Kidney capillary endothelial cell (primary cell): Measurements from ENCODE around the gene REEP6.
"Not testable (repeated sequence)": the region's sequence is repeated elsewhere in the genome, so short reads cannot be mapped to it uniquely, and the experiment has no call there.

Experiments
- DNase-seq: peaks from one replicate; pipeline ENCODE4 v3.0.0-alpha.2; 2018; ENCODE audit warnings: low spot score

REEP6 gene

DNA sequence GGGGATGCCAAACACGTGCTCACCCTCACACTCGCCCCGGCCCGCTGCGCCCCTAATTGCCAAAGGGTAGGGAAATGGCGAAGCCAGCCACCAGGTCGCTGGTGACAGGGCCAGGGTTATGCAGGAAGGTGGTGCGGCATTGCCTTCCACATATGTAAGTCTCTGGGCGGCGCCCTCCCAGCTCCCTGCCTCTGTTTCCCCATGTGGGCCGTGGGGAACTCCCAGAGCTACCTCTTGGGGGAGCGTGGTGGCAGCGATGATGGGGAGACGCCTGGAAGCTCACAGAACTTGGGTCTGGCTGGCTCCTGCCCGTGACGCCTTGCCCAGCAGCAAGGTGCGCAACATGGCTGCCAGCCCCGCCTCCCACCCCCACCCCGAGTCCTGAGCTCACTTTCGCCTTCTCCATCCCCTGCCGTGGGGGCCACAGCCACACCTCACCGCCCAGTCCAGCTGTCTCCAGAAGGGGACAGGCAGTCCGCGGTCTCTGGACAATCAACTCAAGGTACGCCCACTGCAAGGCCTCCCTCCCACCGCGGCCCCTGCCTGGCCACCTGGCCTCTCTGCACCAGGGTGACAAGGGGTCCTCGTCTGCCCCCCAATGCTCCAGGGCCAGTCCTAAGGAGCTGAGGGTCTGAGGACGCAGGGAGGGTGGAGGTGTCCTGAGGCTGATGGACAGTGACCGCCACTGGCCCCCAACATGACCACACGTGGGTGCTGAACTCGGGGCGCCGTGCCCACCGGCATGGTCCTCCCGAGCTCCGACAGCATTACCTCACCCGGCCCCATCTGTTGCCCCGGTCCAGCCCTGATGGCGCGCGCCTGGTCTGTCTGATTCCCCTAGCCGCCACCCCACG lies 18.5 kb upstream of the REEP6 start:
- no peak for DNase-seq

DNA sequence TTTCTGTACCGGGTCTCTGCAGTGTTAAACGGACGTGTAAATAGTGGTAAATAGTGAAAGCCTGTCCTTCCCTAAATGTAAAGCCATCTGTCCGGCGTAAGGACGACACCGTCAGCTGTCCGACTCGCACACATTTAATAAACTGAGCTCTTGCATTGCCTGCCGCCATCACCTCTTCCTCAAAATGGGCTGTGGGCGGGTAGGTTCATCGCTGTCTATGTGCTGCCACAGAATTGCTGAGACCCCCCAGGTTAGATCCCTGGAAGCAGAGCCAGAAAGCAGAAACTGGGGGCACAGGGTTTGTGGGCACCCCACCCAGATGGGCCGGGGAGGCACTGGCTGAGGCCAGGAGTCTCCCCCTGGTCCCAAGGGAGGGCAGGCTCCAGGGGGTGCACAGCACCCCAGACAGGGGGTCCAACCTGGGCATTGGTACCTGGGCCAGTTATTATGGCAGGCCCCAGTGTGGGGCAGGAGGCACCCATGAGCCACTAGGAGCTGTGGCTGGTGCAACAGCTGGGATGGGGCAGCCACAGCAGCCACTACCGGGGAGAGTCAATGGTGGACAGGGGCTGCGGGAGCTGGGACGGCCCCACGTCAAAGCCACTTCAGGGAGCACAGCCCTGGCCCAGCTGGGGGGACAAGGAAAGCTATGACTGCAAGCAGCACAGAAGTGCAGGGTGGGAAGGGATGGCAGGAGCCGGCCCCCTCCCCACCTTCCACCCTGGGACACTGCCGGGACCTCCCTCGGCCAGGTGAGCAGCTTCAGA lies 17.7 kb upstream of the REEP6 start:
- no peak for DNase-seq

DNA sequence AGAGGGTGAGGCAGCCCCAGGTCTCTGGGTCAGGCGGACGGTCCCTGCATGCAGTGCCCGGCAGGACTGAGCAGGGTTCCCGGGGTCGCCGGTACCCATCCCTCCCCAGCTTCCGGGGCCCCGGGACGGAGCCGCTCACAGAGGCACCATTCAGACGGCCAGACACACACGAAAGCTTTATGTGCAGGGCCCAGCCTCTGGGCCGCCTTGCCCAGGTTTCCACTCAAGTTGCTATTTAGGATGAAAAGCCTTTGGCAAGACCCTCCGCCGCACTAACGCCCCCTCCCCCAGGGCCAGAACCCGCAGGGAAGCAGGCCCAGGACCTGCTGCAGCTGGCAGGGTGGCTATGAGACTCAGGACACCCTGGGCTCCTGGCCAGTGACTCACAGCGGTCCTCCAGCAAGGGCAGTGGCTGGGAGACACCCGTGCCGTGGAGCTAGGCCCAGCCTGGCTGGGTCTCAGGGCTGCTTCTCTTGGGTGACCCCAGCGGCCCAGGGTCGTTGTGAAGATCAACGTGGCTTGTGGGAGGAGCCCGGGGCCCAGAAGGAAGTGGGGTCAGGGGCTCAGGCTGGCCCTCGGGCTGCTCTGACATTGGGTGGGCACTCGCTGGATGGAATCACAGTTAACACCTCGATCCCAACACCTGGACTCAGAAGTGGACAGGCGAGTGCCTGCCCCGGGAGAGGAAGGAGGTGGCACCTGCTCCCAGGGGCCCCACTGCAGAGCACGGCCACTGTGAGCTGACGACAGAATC lies 16.8 kb upstream of the REEP6 start:
- DNase-seq, result no peak

DNA sequence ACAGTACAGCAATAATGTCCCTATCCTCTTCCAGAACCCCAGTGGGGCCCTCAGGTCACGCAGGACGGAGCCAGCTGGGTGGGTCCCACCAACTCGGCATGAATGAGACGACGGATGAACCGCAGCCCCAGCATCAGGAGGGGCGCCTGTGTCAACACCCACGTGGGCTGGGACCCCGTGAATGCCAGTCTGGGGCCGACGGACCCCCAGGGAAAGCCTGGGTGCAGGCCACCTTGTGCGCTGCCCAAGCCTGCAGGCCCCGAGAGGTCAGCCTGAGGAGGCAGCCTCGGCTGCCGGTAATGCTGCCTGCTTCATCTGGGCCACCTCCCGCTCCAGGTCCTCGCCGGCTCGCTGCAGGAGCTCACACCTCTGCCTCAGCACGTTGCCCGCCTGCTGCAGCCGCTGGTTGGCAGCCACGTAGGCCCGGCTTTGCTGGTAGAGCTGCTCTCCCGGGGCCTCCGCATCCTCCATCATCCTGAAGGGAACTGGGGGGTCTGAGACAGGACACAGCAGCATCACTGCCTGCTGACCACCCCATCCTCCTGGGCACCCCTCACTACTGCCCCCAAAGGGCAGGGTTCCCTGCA lies 16.1 kb upstream of the REEP6 start:
- no peak for DNase-seq

DNA sequence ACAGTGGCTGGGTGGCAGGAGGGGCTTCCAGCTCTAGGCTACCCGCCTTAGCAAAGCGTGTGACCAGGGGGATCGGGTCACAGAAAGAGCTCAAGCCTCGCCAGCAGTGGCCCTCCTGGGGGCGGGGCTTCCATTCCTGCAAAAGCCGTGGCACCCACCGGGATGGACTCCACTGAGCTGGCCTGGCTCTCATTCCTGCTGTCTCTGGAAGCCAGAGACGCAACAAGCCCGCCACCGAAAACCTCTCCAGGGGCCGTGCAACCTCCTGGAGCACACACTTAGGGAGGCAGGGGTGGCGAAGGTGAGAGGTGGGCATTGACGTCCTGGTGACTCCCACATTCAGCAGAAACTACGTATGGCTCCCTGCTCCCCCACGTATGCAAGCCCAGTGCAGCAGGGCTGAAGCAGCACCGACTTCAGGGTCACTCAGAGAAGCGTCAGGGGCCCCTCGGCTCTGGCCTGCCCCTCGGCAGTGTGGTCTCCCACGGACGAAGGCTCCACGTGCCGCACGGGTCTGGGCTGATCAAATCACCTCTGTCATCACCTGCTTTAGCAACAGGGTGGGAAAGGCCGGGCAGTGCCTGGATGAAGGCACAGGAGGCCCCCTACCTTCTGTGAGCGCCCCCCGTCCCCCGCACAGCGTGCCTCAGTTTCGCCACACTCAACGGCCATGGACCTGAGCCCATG lies 15.1 kb upstream of the REEP6 start:
- DNase-seq, result no peak

DNA sequence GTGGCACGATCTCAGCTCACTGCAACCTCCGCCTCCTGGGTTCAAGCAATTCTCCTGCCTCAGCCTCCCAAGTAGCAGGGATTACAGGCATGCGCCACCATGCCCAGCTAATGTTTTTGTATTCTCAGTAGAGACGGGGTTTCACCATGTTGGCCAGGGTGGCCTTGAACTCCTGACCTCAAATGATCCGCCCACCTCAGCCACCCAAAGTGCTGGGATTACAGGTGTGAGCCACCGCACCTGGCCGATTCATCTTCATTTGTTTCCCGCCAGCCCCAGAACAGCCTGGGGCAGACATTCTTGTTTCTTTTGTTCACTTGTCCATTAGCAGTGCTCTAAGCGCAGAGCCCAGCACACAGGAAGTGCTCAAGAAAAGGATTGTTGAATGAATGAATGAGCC lies 13.9 kb upstream of the REEP6 start:
- DNase-seq, result not testable (repeated sequence)

DNA sequence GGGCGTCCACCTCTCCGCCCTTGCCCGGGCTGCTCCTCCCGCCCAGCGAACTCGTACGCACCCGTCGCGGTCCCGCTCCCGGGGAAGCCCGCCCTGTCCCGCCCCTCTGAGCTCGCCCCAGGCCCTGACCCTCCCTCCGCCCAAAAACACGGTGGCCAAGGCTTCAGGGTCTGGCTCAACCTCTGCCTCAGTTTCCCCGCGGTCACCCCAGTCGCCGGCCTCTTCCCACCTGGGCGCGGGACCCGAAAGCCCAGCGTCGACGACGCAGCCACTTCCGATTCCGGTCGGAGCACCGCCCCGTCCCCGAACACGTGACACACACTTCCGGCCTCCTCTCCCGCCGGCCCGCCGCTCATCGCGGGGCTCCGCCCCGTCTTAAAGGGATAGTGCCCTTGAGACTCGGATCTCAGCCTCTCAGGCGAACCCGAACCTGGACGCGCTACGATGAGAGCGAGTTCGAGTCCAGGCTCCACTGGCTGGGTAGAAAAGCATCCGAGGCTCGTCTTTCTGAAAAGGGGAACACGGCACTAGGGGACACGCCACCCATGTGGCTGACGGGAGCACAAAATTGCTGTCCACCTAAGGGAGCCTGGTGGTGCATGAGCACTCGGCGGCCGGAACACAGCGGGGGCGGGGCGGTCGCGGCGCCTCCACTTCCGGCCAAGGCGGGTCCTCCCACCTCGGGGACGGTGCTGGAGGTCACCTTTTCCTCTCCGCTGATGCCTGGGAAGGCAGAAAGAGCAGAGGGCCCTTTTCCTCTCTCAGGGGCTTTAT lies 11.9 kb upstream of the REEP6 start, which contains the start of gene C19orf25:
Gene C19orf25 (minus strand): TSS at position 282 of the 774 bp plus-strand sequence. CDS start 312 bp downstream, outside the sequence.
- peak; percentile 85 for DNase-seq

DNA sequence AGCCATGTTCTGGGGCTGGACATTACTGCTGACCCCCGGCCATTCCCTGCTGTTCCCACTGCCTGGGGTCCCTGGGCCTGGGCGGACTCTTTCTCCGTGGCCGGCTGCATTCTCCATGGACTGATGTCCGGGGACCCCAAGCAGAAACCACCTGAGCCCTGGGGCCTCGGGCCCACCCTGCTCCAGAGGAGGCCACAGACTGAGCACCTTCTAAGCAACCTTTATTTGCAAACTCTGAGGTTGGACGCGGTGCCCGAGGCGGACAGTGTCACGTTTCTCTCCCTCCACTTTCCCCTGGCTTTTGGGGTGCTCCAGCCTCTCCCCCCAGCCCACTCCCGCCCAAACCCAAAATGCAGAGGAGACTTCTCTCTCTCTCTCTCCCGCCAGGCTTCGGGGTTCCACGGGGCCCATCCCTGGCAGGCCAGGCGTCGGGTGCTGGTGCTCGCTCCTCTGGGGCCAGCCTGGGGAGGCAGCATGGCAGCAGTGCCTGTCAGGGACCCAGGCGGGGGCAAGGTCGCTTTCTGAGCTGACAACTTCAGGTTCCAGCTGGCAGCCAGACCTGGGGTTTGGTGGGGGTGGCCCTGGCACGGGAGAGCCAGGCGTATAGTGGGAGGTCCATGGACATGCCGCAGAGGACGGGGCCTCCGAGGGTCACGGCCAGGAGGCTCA lies 9.6 kb upstream of the REEP6 start:
- no peak for DNase-seq

DNA sequence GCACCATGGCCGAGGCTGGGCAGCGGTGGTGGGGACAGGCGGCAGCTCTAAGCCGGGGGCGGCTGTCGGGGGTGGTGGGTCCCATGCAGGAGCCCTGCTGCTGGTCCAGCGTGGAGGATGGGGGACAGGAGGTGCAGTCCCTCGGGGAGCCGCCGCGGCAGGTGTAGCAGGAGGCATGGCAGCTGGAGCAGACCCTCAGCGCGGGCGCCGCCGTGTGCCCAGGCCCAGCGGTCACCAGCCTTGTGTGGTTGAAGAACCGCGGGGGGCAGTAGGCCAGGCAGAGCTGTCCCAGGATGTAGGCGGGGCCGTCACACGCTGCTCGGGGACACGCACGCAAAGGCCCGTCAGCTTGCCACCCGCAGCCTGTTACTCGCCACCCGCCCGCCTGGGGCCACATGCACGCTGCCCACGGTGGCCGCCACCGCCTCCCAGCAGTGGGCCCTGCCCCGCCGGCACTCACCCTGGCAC lies 9.1 kb upstream of the REEP6 start:
- DNase-seq, result no peak

DNA sequence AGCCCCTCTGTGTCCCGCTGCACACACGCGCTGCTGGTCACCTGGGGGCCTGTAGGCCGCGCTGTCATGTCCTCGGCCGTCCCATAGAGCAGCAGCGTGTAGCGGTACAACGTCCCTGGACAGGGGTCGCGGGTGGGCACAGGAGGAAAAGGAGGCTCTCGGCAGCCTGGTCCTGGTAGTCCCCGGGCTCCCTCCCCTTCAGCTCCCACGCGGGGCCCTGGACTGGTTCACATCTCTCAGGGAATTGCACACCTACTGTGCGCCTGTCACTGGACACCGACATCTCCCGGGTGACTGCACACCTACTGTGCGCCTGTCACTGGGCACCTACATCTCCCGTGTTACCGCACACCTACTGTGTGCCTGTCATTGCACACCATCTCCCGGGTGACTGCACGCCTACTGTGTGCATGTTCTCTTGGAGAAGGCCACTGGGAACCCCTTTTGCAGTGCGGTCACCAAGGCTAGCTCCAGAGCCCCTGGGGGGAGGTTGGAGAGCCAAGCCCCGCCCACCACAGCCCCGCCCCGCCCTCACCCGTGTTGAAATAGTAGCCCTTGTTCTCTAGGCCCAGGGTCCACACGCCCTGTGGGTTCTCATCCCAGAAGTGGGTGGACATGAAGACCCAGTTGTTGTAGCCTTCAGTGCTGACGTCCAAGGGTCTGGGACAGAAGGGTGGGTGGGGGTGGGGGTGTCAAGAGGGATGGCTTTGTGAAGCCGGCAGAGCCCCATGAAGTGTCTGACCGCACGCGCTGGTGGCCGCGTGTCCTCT lies 8.4 kb upstream of the REEP6 start:
- DNase-seq, result no peak

DNA sequence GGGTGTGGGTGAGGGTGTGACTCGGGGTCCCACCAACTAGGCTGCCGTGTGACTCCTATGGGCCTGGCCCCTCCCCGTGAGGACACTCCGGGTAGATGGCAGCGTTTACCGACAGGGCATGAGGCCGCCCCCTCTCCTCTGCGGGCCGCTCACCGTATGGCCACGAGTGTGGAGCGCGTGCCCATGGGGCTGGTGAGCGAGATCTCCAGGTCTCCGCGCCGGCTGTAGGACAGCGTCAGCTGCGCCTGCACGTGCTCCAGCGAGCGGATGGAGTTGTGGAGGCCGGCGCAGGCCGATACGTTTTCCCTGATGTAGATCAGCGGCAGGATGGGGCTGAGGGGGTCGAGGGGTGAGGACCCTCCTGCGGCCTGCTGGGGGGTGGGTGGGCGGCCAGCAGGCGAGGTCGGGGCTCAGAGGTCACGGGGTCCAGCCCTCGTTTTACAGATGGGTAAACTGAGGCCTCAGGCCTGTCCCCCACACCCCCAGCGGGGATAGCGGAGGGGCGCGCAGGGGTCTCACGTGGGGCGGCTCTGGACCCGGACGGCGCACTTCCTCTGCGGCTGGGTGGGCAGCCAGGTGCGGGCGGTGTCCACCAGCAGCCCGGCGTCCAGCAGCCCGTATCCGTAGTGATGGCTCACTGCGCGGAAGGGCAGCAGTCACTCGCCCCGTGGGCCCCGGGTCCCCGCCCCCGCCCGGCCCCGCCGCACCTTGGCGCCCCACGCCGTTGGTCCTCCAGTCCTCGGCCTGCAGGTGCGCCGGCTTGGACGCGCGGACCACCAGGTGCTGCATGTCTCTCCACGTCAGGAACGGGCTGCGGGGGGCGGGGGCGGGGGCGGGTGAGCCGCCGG lies 7.6 kb upstream of the REEP6 start:
- DNase-seq, result no peak

DNA sequence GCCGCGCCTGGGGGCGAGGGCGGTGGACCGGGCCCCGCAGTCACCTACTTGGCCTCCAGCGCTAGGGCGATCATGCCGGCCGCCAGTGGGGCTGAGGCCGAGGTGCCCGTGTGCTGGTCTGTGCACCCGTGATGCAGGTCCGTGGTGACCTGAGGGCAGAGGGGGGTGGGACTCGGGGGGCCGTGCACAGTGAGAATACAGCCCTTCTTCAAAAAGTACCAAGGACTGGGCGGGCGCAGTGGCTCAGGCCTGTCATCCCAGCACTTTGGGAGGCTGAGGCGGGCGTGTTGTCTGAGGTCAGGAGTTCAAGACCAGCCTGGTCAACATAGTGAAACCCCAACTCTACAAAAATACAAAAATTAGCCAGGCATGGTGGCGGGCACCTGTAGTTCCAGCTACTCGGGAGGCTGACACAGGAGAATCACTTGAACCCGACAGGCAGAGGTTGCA lies 7.0 kb upstream of the REEP6 start:
- DNase-seq, result no peak

DNA sequence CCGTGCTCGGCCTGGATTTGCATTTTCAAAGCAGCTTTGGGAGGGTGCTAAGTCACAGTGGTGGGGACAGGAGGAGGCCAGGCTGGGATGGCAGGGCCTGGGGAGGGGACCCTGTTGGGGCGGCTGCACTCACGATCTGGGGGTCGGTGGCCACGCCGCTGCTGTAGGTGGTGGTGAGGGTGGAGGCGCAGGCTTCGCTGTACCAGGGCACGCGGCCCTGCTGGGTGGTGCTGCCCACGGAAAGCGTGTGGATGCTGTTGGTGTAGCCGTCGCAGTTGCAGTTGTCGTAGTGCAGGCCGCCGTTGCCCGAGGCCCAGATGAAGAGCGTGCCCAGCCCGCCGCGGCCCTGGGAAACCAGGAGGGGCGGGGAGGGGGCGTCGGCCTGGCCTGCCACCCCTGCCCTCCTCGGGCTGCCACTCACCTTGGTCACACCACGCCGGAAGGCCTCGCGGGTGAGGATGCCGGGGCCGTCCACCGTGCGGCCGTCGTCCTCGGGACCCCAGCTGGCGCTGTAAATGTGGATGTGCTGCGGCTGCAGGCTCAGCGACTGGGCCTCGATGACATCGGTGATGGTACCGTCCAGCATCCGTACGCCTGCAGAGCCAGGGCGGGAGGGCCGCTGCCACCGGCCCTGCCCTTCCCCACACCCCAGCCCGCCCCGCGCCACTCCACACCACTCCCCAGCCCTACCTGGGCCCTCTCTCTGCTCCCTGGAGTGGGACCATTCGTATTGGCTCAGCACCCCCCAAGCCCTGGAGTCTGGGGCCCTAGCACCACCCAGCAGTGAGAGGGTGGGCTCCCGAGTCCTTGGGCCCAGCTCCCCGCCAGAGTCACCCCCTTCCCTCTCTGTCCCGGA lies 4.0 kb upstream of the REEP6 start:
- DNase-seq, result no peak

DNA sequence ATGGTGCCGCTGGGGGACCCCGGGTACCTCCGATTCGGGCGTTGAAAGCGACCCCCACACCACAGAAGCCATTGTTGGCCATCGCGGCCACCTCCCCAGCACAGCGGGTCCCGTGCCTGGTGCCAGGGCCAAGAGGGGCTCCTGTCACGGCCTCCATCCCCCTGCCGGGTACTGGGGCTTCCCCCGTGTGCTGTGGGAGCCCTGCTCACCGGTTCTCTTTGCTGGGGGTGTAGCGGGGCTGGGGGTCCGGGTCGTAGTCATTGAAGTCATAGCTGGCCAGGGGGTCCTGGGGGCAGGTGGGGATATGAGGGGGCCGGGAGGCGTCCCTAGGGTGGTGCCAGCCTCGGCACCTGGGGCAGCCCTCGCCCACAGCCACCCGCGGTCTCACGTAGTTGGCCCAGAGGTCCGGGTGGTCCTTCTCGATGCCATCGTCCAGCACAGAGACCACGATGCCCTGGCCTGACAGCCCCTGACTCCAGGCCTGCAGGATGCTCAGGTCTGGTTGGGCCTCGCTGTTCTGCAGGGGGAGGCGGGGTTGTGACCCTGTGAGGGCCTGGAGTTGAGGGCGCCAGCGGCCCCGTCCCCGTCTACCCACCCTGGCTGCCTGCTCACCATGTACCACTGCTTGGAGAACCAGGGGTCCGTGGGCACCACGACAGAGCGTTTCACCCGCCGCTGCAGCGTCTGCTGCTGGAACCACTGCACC lies 3.3 kb upstream of the REEP6 start:
- no peak for DNase-seq

DNA sequence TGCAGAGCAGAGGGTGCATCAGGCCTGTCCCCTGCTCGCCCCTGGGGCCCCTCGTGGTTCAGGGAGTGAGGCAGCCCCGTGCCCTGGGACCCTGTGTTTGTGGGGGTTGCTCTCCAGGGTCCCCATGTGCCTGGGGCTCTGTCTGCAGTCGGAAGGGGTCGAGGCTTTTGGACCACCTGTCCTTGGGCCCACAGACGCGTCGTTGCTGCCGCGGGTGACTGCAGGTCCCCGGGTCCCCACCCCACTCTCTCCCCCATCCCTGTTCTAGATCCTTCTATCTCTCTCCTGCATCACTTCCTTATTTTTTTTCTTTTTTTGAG lies 2.7 kb upstream of the REEP6 start:
- no peak for DNase-seq

DNA sequence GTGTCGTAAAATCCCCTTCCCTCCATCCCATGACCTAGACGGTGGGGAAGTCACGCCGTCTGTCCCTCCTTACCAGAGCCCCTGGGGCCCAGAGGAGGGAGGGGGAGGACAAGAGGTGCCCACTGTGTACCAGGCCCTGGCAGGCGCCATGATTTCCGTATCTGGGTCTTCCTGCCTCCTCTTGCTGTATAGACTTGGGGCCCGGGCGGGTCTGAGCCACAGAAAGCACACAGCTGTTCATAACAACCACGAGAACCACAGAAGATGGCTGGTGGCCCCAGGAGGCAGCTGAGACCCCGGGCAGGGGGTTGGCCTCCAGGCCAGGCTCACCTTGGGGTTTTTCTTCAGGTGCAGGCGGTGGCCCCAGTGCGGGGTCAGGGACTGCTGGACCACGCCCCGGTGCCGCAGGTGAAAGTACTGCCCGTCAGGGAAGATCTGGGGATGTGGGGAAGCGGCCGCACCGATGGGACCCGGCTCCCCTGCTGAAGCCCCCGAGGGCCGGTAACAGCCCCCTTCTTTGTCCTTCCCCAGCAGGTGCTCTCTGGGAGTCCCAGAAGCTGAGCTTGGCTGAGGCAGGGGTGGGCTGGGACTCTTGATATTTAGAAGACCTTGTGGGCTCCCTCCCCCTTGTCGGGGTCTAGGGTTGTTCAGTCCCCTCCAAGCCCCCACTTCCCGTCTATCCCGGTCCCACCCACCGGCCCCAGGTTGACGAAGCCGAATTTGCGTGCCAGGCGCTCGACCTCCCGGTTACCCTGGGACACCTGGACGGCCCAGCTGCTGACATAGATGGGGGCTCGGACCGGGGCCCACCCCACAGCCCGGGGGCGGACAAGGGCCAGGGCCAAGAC lies 1.3 kb upstream of the REEP6 start:
- DNase-seq, result no peak
